ENCODE measurements around the gene ABCD2.
"Not testable (repeated sequence)": the region's sequence is repeated elsewhere in the genome, so short reads cannot be mapped to it uniquely, and the experiment has no call there.

Gene ABCD2

GRCh38 chr12:39619660-39620433 is at the start of gene ABCD2:
Gene ABCD2 (minus strand): TSS chr12:39619803. CDS start chr12:39619615, 188 bp downstream.
- Histone ChIP-seq H3K4me1 (peaks cover 4% of the 10 kb centered on the region), H3K36me3 (replicated peaks) (no peaks in the 10 kb centered on the region), H3K4me3 (peak within 1 kb of the TSS; percentile 31), H3K27me3 (ENCODE audit: low read depth) (no peaks in the 10 kb centered on the region), H3K9me3 (no peaks in the 10 kb centered on the region)
- in situ Hi-C loops (cut with MboI; ENCODE audit: low sequenced_read_pairs): no loop called here
- DNase-seq (ENCODE audit: low spot score in 2 of 2): peak; percentile 83 to 84

DNA sequence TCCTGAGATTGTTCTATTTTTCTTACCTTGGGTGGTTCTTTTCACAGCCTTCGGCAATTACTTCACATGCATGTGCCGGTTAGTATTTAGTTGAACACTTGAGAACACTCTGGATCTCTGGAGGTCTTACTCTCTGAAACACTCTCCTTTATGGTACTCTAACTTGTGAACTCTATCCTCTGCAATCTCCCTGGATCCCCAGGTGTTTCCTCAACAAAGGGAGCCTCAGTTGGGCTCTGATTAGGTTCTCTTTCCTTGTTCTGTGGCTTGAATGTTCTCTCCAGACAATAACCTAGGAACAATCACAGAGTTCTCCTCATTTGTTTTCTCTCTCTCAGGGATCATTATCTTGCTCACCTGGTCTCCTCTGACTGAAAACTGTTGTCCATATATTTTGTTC is 40.5 kb upstream of the ABCD2 start:
- H3K4me3 ChIP-seq: no peak overlapping the region
- in situ Hi-C loops (cut with MboI; ENCODE audit: low sequenced_read_pairs): no loop called here
- DNase-seq (ENCODE audit: low spot score in 2 of 2): no peak

GRCh38 chr12:39647383-39647782 is 27.8 kb upstream of the ABCD2 start:
- in situ Hi-C loops (cut with MboI; ENCODE audit: low sequenced_read_pairs): no loop called here
- Histone ChIP-seq H3K36me3 (replicated peaks) (no peaks in the 10 kb centered on the region), H3K9me3 (no peaks in the 10 kb centered on the region), H3K4me3 (no peak overlapping the region), H3K4me1 (no peaks in the 10 kb centered on the region), H3K27me3 (ENCODE audit: low read depth) (peaks cover 7% of the 10 kb centered on the region; the same call in 1 of the 2 replicates)
- DNase-seq (ENCODE audit: low spot score in 2 of 2): no peak

More for the DNA sequence above, 40.5 kb upstream of the ABCD2 start:
- Histone ChIP-seq H3K9me3 (no peaks in the 10 kb centered on the region), H3K27me3 (ENCODE audit: low read depth) (peaks cover 18% of the 10 kb centered on the region), H3K36me3 (replicated peaks) (no peaks in the 10 kb centered on the region), H3K4me1 (no peaks in the 10 kb centered on the region)

GRCh38 chr12:39646963-39647362 is 27.4 kb upstream of the ABCD2 start:
- no peaks in the 10 kb centered on the region for H3K9me3 ChIP-seq
- DNase-seq (ENCODE audit: low spot score in 2 of 2): no peak
- no peak overlapping the region for H3K4me3 ChIP-seq
- H3K4me1 ChIP-seq: no peaks in the 10 kb centered on the region
- in situ Hi-C loops (cut with MboI; ENCODE audit: low sequenced_read_pairs): no loop called here
- peaks cover 3% of the 10 kb centered on the region; the same call in 1 of the 2 replicates for H3K27me3 ChIP-seq (ENCODE audit: low read depth)
- H3K36me3 ChIP-seq (replicated peaks): no peaks in the 10 kb centered on the region

- no peak for DNase-seq (ENCODE audit: low spot score in 2 of 2)
- H3K4me1 ChIP-seq: no peaks in the 10 kb centered on the region
- no peaks in the 10 kb centered on the region for H3K36me3 ChIP-seq (replicated peaks)
- no peak overlapping the region for H3K4me3 ChIP-seq
- H3K9me3 ChIP-seq: no peaks in the 10 kb centered on the region
- peaks cover 12% of the 10 kb centered on the region for H3K27me3 ChIP-seq (ENCODE audit: low read depth)
- in situ Hi-C loops (cut with MboI; ENCODE audit: low sequenced_read_pairs): no loop called here
Measured at GRCh38 chr12:39643052-39643451, 23.4 kb upstream of the ABCD2 start.

DNA sequence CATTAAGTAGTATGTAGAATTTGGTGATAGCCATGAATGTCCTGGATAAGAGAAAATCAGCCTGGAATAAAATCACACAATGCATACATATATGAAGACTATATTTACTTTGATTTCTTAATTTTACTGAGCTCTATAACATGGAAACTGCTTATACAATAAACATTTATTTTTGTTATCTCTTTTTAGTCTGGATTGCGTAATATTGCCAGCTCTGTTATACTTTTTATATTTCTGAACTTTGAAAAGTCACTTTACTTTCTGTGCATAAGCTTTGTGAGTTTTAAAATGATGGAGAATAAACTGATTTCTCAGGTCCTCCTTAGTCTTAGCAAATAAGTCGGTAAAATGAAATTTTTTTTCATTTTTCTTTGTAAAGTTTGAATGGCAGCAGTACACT is 19.2 kb upstream of the ABCD2 start:
- Histone ChIP-seq H3K36me3 (replicated peaks) (no peaks in the 10 kb centered on the region), H3K4me1 (no peaks in the 10 kb centered on the region), H3K27me3 (ENCODE audit: low read depth) (peaks cover 30% of the 10 kb centered on the region), H3K4me3 (no peak overlapping the region), H3K9me3 (no peaks in the 10 kb centered on the region)
- DNase-seq (ENCODE audit: low spot score in 2 of 2): no peak
- in situ Hi-C loops (cut with MboI; ENCODE audit: low sequenced_read_pairs): no loop called here

- in situ Hi-C loops (cut with MboI; ENCODE audit: low sequenced_read_pairs): no loop called here
- Histone ChIP-seq H3K27me3 (ENCODE audit: low read depth) (peaks cover 30% of the 10 kb centered on the region), H3K36me3 (replicated peaks) (no peaks in the 10 kb centered on the region), H3K4me3 (no peak overlapping the region), H3K4me1 (no peaks in the 10 kb centered on the region), H3K9me3 (no peaks in the 10 kb centered on the region)
- DNase-seq (ENCODE audit: low spot score in 2 of 2): no peak
Measured at GRCh38 chr12:39638178-39638577, 18.6 kb upstream of the ABCD2 start.

DNA sequence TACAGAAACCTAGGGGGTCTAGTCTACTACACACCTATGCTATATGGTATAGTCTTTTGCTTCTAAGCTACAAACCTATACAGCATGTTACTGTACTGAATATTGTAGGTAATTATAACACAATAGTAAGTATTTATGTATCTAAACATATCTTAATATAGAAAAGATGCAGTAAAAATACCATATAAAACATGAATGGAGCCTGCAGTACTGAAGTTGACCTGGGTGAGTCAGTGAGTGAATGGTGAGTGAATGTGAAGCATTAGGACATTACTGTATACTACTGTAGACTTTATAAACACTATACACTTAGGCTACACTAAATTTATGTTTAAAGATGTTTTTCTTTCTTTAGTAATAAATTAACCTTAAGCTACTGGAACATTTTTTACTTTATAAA is 13.1 kb upstream of the ABCD2 start:
- Histone ChIP-seq H3K4me3 (no peak overlapping the region), H3K4me1 (no peaks in the 10 kb centered on the region), H3K9me3 (no peaks in the 10 kb centered on the region), H3K27me3 (ENCODE audit: low read depth) (peaks cover 15% of the 10 kb centered on the region; the same call in 1 of the 2 replicates), H3K36me3 (replicated peaks) (no peaks in the 10 kb centered on the region)
- no peak for DNase-seq (ENCODE audit: low spot score in 2 of 2)
- in situ Hi-C loops (cut with MboI; ENCODE audit: low sequenced_read_pairs): no loop called here

DNA sequence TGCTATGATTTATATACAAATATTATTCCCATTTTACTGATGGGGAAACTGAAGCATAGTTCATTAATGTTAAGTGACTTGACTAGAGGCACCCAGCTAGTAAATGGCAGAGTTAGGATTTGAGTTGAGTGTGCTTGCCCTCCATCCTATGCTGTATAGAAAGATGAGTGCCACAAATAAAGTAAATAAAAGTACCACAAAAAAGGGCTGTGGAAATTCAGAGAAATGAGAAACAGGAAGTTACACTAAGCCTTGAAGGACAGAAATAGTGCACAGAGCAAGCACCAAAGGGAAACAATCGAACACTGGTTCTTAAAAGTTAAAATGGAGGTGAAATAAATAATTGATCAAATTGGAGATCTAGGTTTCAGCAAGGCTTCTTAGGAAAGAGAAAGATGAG is 9.2 kb upstream of the ABCD2 start:
- DNase-seq (ENCODE audit: low spot score in 2 of 2): no peak
- no peaks in the 10 kb centered on the region for H3K9me3 ChIP-seq
- H3K36me3 ChIP-seq (replicated peaks): no peaks in the 10 kb centered on the region
- no peak overlapping the region for H3K4me3 ChIP-seq
- in situ Hi-C loops (cut with MboI; ENCODE audit: low sequenced_read_pairs): no loop called here
- H3K27me3 ChIP-seq (ENCODE audit: low read depth): no peaks in the 10 kb centered on the region
- H3K4me1 ChIP-seq: no peaks in the 10 kb centered on the region

DNA sequence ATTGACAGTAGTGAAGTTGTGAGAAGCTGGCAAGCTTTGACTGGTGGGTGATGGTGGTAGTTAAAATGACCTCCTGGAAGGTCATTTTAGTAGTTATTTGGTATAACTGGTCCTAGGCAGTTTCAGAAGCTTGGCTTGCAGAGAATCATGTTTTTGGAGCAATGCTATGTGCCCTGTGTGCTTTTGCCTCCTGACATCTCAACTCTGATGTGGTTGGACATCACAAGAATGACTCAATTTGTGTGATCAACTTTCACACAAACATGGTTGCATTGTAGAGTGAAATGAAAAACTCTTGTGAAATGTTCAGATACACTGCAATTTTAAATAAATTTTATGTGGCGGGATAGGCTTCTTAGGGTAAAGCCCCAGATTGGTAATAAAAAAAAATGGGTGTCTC is 8.3 kb upstream of the ABCD2 start:
- no peaks in the 10 kb centered on the region for H3K4me1 ChIP-seq
- in situ Hi-C loops (cut with MboI; ENCODE audit: low sequenced_read_pairs): no loop called here
- no peak overlapping the region for H3K4me3 ChIP-seq
- H3K9me3 ChIP-seq: no peaks in the 10 kb centered on the region
- no peak for DNase-seq (ENCODE audit: low spot score in 2 of 2)
- H3K36me3 ChIP-seq (replicated peaks): no peaks in the 10 kb centered on the region
- no peaks in the 10 kb centered on the region for H3K27me3 ChIP-seq (ENCODE audit: low read depth)

GRCh38 chr12:39626033-39626814 is 6.6 kb upstream of the ABCD2 start:
- Histone ChIP-seq H3K4me3 (no peak overlapping the region), H3K36me3 (replicated peaks) (no peaks in the 10 kb centered on the region), H3K9me3 (no peaks in the 10 kb centered on the region), H3K4me1 (no peaks in the 10 kb centered on the region), H3K27me3 (ENCODE audit: low read depth) (no peaks in the 10 kb centered on the region)
- in situ Hi-C loops (cut with MboI; ENCODE audit: low sequenced_read_pairs): no loop called here
- no peak for DNase-seq (ENCODE audit: low spot score in 2 of 2)

- in situ Hi-C loops (cut with MboI; ENCODE audit: low sequenced_read_pairs): no loop called here
- H3K4me3 ChIP-seq: no peak overlapping the region
- DNase-seq (ENCODE audit: low spot score in 2 of 2): no peak
- H3K9me3 ChIP-seq: no peaks in the 10 kb centered on the region
- H3K4me1 ChIP-seq: peaks cover 4% of the 10 kb centered on the region
- no peaks in the 10 kb centered on the region for H3K36me3 ChIP-seq (replicated peaks)
- no peaks in the 10 kb centered on the region for H3K27me3 ChIP-seq (ENCODE audit: low read depth)
Measured at GRCh38 chr12:39623919-39624318, 4.3 kb upstream of the ABCD2 start.

DNA sequence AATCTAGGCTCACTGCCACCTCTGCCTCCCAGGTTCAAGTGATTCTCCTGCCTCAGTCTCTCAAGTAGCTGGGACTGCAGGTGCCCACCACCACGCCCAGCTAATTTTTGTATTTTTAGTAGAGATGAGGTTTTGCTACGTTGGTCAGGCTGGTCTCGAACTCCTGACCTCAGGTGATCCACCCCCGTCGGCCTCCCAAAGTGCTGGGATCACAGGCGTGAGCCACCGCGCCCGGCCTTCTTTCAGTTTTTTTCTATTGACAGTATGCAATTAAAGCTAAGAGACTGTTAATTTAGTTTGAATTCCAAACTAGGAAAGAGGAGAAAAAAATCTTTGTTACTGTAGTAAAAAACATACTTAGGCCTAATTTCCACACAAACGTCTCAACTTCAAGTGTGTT is 3.6 kb upstream of the ABCD2 start:
- DNase-seq (ENCODE audit: low spot score in 2 of 2); H3K9me3 ChIP-seq; H3K4me1 ChIP-seq; in situ Hi-C loops (cut with MboI; ENCODE audit: low sequenced_read_pairs); H3K4me3 ChIP-seq; H3K36me3 ChIP-seq (replicated peaks); H3K27me3 ChIP-seq (ENCODE audit: low read depth): not testable (repeated sequence)

- in situ Hi-C loops (cut with MboI; ENCODE audit: low sequenced_read_pairs): no loop called here
- DNase-seq (ENCODE audit: low spot score in 2 of 2): no peak
- H3K27me3 ChIP-seq (ENCODE audit: low read depth): no peaks in the 10 kb centered on the region
- peaks cover 4% of the 10 kb centered on the region for H3K4me1 ChIP-seq
- H3K4me3 ChIP-seq: no peak overlapping the region
- H3K36me3 ChIP-seq (replicated peaks): no peaks in the 10 kb centered on the region
- H3K9me3 ChIP-seq: no peaks in the 10 kb centered on the region
Measured at GRCh38 chr12:39622306-39622705, 2.7 kb upstream of the ABCD2 start.

Data from HAP-1 (cell line).